Measurements from ENCODE around the gene PDE10A.

Gene PDE10A

GRCh38 chr6:165653196-165653595 lies 9.8 kb downstream of the PDE10A start:
- H3K27me3 ChIP-seq (ENCODE audit: low read depth, low read length), result no peaks in the 10 kb centered on the region
- no peak overlapping the region for H3K4me3 ChIP-seq (ENCODE audit: low read depth in 1 of 2, low read length in 2 of 2)
- no peaks in the 10 kb centered on the region for H3K36me3 ChIP-seq (ENCODE audit: control insufficient read depth in 1 of 2, insufficient read depth in 2 of 2, low read length in 2 of 2)
- no peaks in the 10 kb centered on the region for H3K9me3 ChIP-seq (ENCODE audit: control insufficient read depth in 1 of 2, low read length in 2 of 2)
- peaks cover 0 to 7% of the 10 kb centered on the region in 2 donors for H3K4me1 ChIP-seq (ENCODE audit: control insufficient read depth in 1 of 2, insufficient read depth in 2 of 2, low read length in 2 of 2)
- H3K27ac ChIP-seq (ENCODE audit: low read length), result no peak overlapping the region

- H3K27me3 ChIP-seq (ENCODE audit: low read depth, low read length), result no peaks in the 10 kb centered on the region
- peaks cover 0 to 7% of the 10 kb centered on the region in 2 donors for H3K4me1 ChIP-seq (ENCODE audit: control insufficient read depth in 1 of 2, insufficient read depth in 2 of 2, low read length in 2 of 2)
- H3K27ac ChIP-seq (ENCODE audit: low read length), result no peak overlapping the region
- H3K9me3 ChIP-seq (ENCODE audit: control insufficient read depth in 1 of 2, low read length in 2 of 2), result no peaks in the 10 kb centered on the region
- no peaks in the 10 kb centered on the region for H3K36me3 ChIP-seq (ENCODE audit: control insufficient read depth in 1 of 2, insufficient read depth in 2 of 2, low read length in 2 of 2)
- H3K4me3 ChIP-seq (ENCODE audit: low read depth in 1 of 2, low read length in 2 of 2), result no peak overlapping the region
These were observed 10.3 kb downstream of the PDE10A start for GRCh38 chr6:165652766-165653165.

GRCh38 chr6:165649166-165650137 lies 13.6 kb downstream of the PDE10A start:
- no peaks in the 10 kb centered on the region for H3K9me3 ChIP-seq (ENCODE audit: control insufficient read depth in 1 of 2, low read length in 2 of 2)
- H3K27me3 ChIP-seq (ENCODE audit: low read depth, low read length), result no peaks in the 10 kb centered on the region
- peaks cover 0 to 7% of the 10 kb centered on the region in 2 donors for H3K4me1 ChIP-seq (ENCODE audit: control insufficient read depth in 1 of 2, insufficient read depth in 2 of 2, low read length in 2 of 2)
- no peak overlapping the region for H3K27ac ChIP-seq (ENCODE audit: low read length)
- no peak overlapping the region for H3K4me3 ChIP-seq (ENCODE audit: low read depth in 1 of 2, low read length in 2 of 2)
- H3K36me3 ChIP-seq (ENCODE audit: control insufficient read depth in 1 of 2, insufficient read depth in 2 of 2, low read length in 2 of 2), result no peaks in the 10 kb centered on the region

- H3K4me3 ChIP-seq (ENCODE audit: low read depth in 1 of 2, low read length in 2 of 2), result no peak overlapping the region
- H3K27ac ChIP-seq (ENCODE audit: low read length), result no peak overlapping the region
- peaks cover 0 to 7% of the 10 kb centered on the region in 2 donors for H3K4me1 ChIP-seq (ENCODE audit: control insufficient read depth in 1 of 2, insufficient read depth in 2 of 2, low read length in 2 of 2)
- H3K9me3 ChIP-seq (ENCODE audit: control insufficient read depth in 1 of 2, low read length in 2 of 2), result no peaks in the 10 kb centered on the region
- no peaks in the 10 kb centered on the region for H3K36me3 ChIP-seq (ENCODE audit: control insufficient read depth in 1 of 2, insufficient read depth in 2 of 2, low read length in 2 of 2)
- no peaks in the 10 kb centered on the region for H3K27me3 ChIP-seq (ENCODE audit: low read depth, low read length)
These were observed 16.0 kb downstream of the PDE10A start for GRCh38 chr6:165647041-165647440.

GRCh38 chr6:165645919-165646318 lies 17.1 kb downstream of the PDE10A start:
- Histone ChIP-seq H3K4me1 (ENCODE audit: control insufficient read depth in 1 of 2, insufficient read depth in 2 of 2, low read length in 2 of 2) (peaks cover 0 to 7% of the 10 kb centered on the region in 2 donors), H3K9me3 (ENCODE audit: control insufficient read depth in 1 of 2, low read length in 2 of 2) (no peaks in the 10 kb centered on the region), H3K27me3 (ENCODE audit: low read depth, low read length) (no peaks in the 10 kb centered on the region)

GRCh38 chr6:165644586-165645266 lies 18.3 kb downstream of the PDE10A start:
- H3K27ac ChIP-seq (ENCODE audit: low read length), result no peak overlapping the region
- peaks cover 0 to 7% of the 10 kb centered on the region in 2 donors for H3K4me1 ChIP-seq (ENCODE audit: control insufficient read depth in 1 of 2, insufficient read depth in 2 of 2, low read length in 2 of 2)

More at GRCh38 chr6:165645919-165646318, 17.1 kb downstream of the PDE10A start:
- Histone ChIP-seq H3K27ac (ENCODE audit: low read length) (no peak overlapping the region), H3K4me3 (ENCODE audit: low read depth in 1 of 2, low read length in 2 of 2) (no peak overlapping the region), H3K36me3 (ENCODE audit: control insufficient read depth in 1 of 2, insufficient read depth in 2 of 2, low read length in 2 of 2) (no peaks in the 10 kb centered on the region)

GRCh38 chr6:165643015-165643414 lies 20.0 kb downstream of the PDE10A start:
- no peaks in the 10 kb centered on the region for H3K9me3 ChIP-seq (ENCODE audit: control insufficient read depth in 1 of 2, low read length in 2 of 2)
- no peaks in the 10 kb centered on the region for H3K36me3 ChIP-seq (ENCODE audit: control insufficient read depth in 1 of 2, insufficient read depth in 2 of 2, low read length in 2 of 2)
- no peak overlapping the region for H3K27ac ChIP-seq (ENCODE audit: low read length)
- H3K27me3 ChIP-seq (ENCODE audit: low read depth, low read length), result no peaks in the 10 kb centered on the region
- no peaks in the 10 kb centered on the region for H3K4me1 ChIP-seq (ENCODE audit: control insufficient read depth in 1 of 2, insufficient read depth in 2 of 2, low read length in 2 of 2)
- H3K4me3 ChIP-seq (ENCODE audit: low read depth in 1 of 2, low read length in 2 of 2), result no peak overlapping the region

More at GRCh38 chr6:165644586-165645266, 18.3 kb downstream of the PDE10A start:
- no peaks in the 10 kb centered on the region for H3K27me3 ChIP-seq (ENCODE audit: low read depth, low read length)
- no peak overlapping the region for H3K4me3 ChIP-seq (ENCODE audit: low read depth in 1 of 2, low read length in 2 of 2)
- no peaks in the 10 kb centered on the region for H3K36me3 ChIP-seq (ENCODE audit: control insufficient read depth in 1 of 2, insufficient read depth in 2 of 2, low read length in 2 of 2)
- no peaks in the 10 kb centered on the region for H3K9me3 ChIP-seq (ENCODE audit: control insufficient read depth in 1 of 2, low read length in 2 of 2)

GRCh38 chr6:165641672-165642156 lies 21.3 kb downstream of the PDE10A start:
- H3K27ac ChIP-seq (ENCODE audit: low read length), result no peak overlapping the region
- peaks cover 0 to 7% of the 10 kb centered on the region in 2 donors for H3K4me1 ChIP-seq (ENCODE audit: control insufficient read depth in 1 of 2, insufficient read depth in 2 of 2, low read length in 2 of 2)
- no peaks in the 10 kb centered on the region for H3K9me3 ChIP-seq (ENCODE audit: control insufficient read depth in 1 of 2, low read length in 2 of 2)
- H3K4me3 ChIP-seq (ENCODE audit: low read depth in 1 of 2, low read length in 2 of 2), result no peak overlapping the region
- H3K36me3 ChIP-seq (ENCODE audit: control insufficient read depth in 1 of 2, insufficient read depth in 2 of 2, low read length in 2 of 2), result no peaks in the 10 kb centered on the region
- H3K27me3 ChIP-seq (ENCODE audit: low read depth, low read length), result no peaks in the 10 kb centered on the region

GRCh38 chr6:165640806-165641205 lies 22.2 kb downstream of the PDE10A start:
- H3K4me3 ChIP-seq (ENCODE audit: low read depth in 1 of 2, low read length in 2 of 2), result no peak overlapping the region
- no peaks in the 10 kb centered on the region for H3K9me3 ChIP-seq (ENCODE audit: control insufficient read depth in 1 of 2, low read length in 2 of 2)
- no peaks in the 10 kb centered on the region for H3K27me3 ChIP-seq (ENCODE audit: low read depth, low read length)
- no peak overlapping the region for H3K27ac ChIP-seq (ENCODE audit: low read length)
- no peaks in the 10 kb centered on the region for H3K36me3 ChIP-seq (ENCODE audit: control insufficient read depth in 1 of 2, insufficient read depth in 2 of 2, low read length in 2 of 2)
- peaks cover 0 to 11% of the 10 kb centered on the region in 2 donors for H3K4me1 ChIP-seq (ENCODE audit: control insufficient read depth in 1 of 2, insufficient read depth in 2 of 2, low read length in 2 of 2)

- H3K27me3 ChIP-seq (ENCODE audit: low read depth, low read length), result no peaks in the 10 kb centered on the region
- H3K36me3 ChIP-seq (ENCODE audit: control insufficient read depth in 1 of 2, insufficient read depth in 2 of 2, low read length in 2 of 2), result no peaks in the 10 kb centered on the region
- no peak overlapping the region for H3K4me3 ChIP-seq (ENCODE audit: low read depth in 1 of 2, low read length in 2 of 2)
- H3K27ac ChIP-seq (ENCODE audit: low read length), result no peak overlapping the region
- H3K4me1 ChIP-seq (ENCODE audit: control insufficient read depth in 1 of 2, insufficient read depth in 2 of 2, low read length in 2 of 2), result peaks cover 0 to 11% of the 10 kb centered on the region in 2 donors
- no peaks in the 10 kb centered on the region for H3K9me3 ChIP-seq (ENCODE audit: control insufficient read depth in 1 of 2, low read length in 2 of 2)
These were observed 24.5 kb downstream of the PDE10A start for GRCh38 chr6:165638530-165638929.

- no peaks in the 10 kb centered on the region for H3K9me3 ChIP-seq (ENCODE audit: control insufficient read depth in 1 of 2, low read length in 2 of 2)
- no peaks in the 10 kb centered on the region for H3K36me3 ChIP-seq (ENCODE audit: control insufficient read depth in 1 of 2, insufficient read depth in 2 of 2, low read length in 2 of 2)
- peak overlapping the region in 1 of 2 donors; percentile 24 for H3K4me3 ChIP-seq (ENCODE audit: low read depth in 1 of 2, low read length in 2 of 2)
- peaks cover 0 to 11% of the 10 kb centered on the region in 2 donors for H3K4me1 ChIP-seq (ENCODE audit: control insufficient read depth in 1 of 2, insufficient read depth in 2 of 2, low read length in 2 of 2)
- H3K27me3 ChIP-seq (ENCODE audit: low read depth, low read length), result no peaks in the 10 kb centered on the region
- no peak overlapping the region for H3K27ac ChIP-seq (ENCODE audit: low read length)
These were observed 25.5 kb downstream of the PDE10A start for GRCh38 chr6:165637586-165637985.

Data from muscle layer of duodenum (tissue), 2 donors.